ENCODE results near the gene ADAMTSL5.

GRCh38 chr19:1505991-1506881, 6.6 kb downstream of the ADAMTSL5 start:
- no peak for TF ChIP-seq ZNF816 (CRISPR knock-in tag; IDR thresholded peaks at IDR 0.05; ENCODE audit: borderline replicate concordance)
- no peak for TF ChIP-seq TCF7 (IDR thresholded peaks at IDR 0.05; ENCODE audit: low read depth)
- TF ChIP-seq ZNF207 (IDR thresholded peaks at IDR 0.05; ENCODE audit: borderline replicate concordance): no peak
- TF ChIP-seq NR2C2 (CRISPR knock-in tag; IDR thresholded peaks at IDR 0.05; ENCODE audit: borderline replicate concordance): no peak
- TF ChIP-seq, protein P1, sequence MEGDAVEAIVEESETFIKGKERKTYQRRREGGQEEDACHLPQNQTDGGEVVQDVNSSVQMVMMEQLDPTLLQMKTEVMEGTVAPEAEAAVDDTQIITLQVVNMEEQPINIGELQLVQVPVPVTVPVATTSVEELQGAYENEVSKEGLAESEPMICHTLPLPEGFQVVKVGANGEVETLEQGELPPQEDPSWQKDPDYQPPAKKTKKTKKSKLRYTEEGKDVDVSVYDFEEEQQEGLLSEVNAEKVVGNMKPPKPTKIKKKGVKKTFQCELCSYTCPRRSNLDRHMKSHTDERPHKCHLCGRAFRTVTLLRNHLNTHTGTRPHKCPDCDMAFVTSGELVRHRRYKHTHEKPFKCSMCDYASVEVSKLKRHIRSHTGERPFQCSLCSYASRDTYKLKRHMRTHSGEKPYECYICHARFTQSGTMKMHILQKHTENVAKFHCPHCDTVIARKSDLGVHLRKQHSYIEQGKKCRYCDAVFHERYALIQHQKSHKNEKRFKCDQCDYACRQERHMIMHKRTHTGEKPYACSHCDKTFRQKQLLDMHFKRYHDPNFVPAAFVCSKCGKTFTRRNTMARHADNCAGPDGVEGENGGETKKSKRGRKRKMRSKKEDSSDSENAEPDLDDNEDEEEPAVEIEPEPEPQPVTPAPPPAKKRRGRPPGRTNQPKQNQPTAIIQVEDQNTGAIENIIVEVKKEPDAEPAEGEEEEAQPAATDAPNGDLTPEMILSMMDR (CRISPR knock-in tag; IDR thresholded peaks at IDR 0.05): no peak
- TF ChIP-seq MNT (IDR thresholded peaks at IDR 0.05): no peak
- TF ChIP-seq HOXA7 (CRISPR knock-in tag; IDR thresholded peaks at IDR 0.05): no peak
- TF ChIP-seq CERS6 (CRISPR knock-in tag; IDR thresholded peaks at IDR 0.05): no peak
- no peak for TF ChIP-seq ETV6 (CRISPR knock-in tag; conservative IDR thresholded peaks at IDR 0.05)
- no peak for TF ChIP-seq SNRNP70 (IDR thresholded peaks at IDR 0.05; ENCODE audit: low read depth, low read length)
- no peak for TF ChIP-seq NCOA1 (CRISPR knock-in tag; IDR thresholded peaks at IDR 0.05)
- TF ChIP-seq POLR2A (IDR thresholded peaks at IDR 0.05; ENCODE audit: insufficient read depth in 1 of 2, low read depth in 2 of 2, low read length in 2 of 2): no peak
- no peak for TF ChIP-seq ZNF124 (CRISPR knock-in tag; IDR thresholded peaks at IDR 0.05)

Measured in HepG2 (cell line).